GM19395 (cell line): ENCODE data around the gene RPL39L.
"Not testable (repeated sequence)": the region's sequence is repeated elsewhere in the genome, so short reads cannot be mapped to it uniquely, and the experiment has no call there.

ENCODE experiments used
- ATAC-seq: cut with Tn5 transposase; IDR thresholded peaks from one replicate; pipeline ENCODE4 v1.9.1; 2021; ENCODE audit warnings: mild to moderate bottlenecking, moderate library complexity; ENCODE audit not compliant: unreplicated experiment

RPL39L gene

GRCh38 chr3:187145149-187145895, 6.0 kb upstream of the RPL39L start:
- ATAC-seq: no peak

GRCh38 chr3:187139895-187140253, 578 bp upstream of the RPL39L start:
- no peak for ATAC-seq

GRCh38 chr3:187136936-187137335, 2.4 kb downstream of the RPL39L start:
- no peak for ATAC-seq

GRCh38 chr3:187136337-187136736, 3.0 kb downstream of the RPL39L start:
- no peak for ATAC-seq

- ATAC-seq: not testable (repeated sequence)
These were observed 4.1 kb downstream of the RPL39L start for GRCh38 chr3:187135172-187135690.

GRCh38 chr3:187133181-187133580, 6.1 kb downstream of the RPL39L start:
- not testable (repeated sequence) for ATAC-seq

- ATAC-seq: no peak
These were observed 6.6 kb downstream of the RPL39L start for GRCh38 chr3:187132666-187133065.

- ATAC-seq: no peak
These were observed 7.3 kb downstream of the RPL39L start for GRCh38 chr3:187131981-187132380.

- peak; percentile 92 for ATAC-seq
These were observed 8.8 kb downstream of the RPL39L start for GRCh38 chr3:187130346-187131066.

GRCh38 chr3:187125319-187126031, 13.8 kb downstream of the RPL39L start:
- ATAC-seq: peak; percentile 89

GRCh38 chr3:187122261-187122660, 17.0 kb downstream of the RPL39L start:
- ATAC-seq: no peak

- ATAC-seq: peak; percentile 52
These were observed 19.0 kb downstream of the RPL39L start for GRCh38 chr3:187120326-187120725.

- no peak for ATAC-seq
These were observed 24.8 kb downstream of the RPL39L start for GRCh38 chr3:187114511-187114910.

- ATAC-seq: no peak
These were observed 26.1 kb downstream of the RPL39L start for GRCh38 chr3:187112934-187113793.

- peak; percentile 50 for ATAC-seq
These were observed 29.1 kb downstream of the RPL39L start for GRCh38 chr3:187110156-187110555.

GRCh38 chr3:187107989-187108388, 31.3 kb downstream of the RPL39L start:
- no peak for ATAC-seq

GRCh38 chr3:187105700-187106099, 33.6 kb downstream of the RPL39L start:
- no peak for ATAC-seq

GRCh38 chr3:187104933-187105332, 34.4 kb downstream of the RPL39L start:
- ATAC-seq: no peak

- ATAC-seq: no peak
These were observed 35.0 kb downstream of the RPL39L start for GRCh38 chr3:187104342-187104741.

- no peak for ATAC-seq
These were observed 36.0 kb downstream of the RPL39L start for GRCh38 chr3:187103251-187103650.
